HCT116 (cell line): Measurements from ENCODE around the gene MPV17L2. TPM values are rescaled to one million over a fixed set of nuclear protein-coding genes. Genes with fewer than 3 reads are reported as not detected.

Experiments
- ATAC-seq: fragments of 200-7000 bp; cut with Tn5 transposase; 2 replicates; pipeline ENCODE4 v1.9.1; 2020; ENCODE audit warnings: mild to moderate bottlenecking, moderate library complexity
- BruUV-seq: library from RNA; stranded (reverse); fragments of 400-500 nt; replicated peaks from 2 replicates; lab custom pipeline; 2021; lab: Mats Ljungman, UMichigan
- CTCF ChIA-PET: fragments of 300-600 bp; sonication (Branson Sonifier 250); formaldehyde crosslinking; loops from one replicate; lab custom pipeline; 2021; ENCODE audit warnings: antibody characterized with exemption; lab: Charles Lee
- POLR2A ChIA-PET: fragments of 300-600, 350-600 bp; sonication (Branson Sonifier 250); formaldehyde crosslinking; loops from one replicate; lab custom pipeline; 2021; ENCODE audit warnings: antibody characterized with exemption; lab: Charles Lee
- RAD21 ChIA-PET, 2 experiments: fragments of 300-600 bp; sonication (Branson Sonifier 250); formaldehyde crosslinking; loops; one replicate each; lab custom pipeline; 2023; ENCODE audit warnings: low total read pairs in 2 of 2; ENCODE audit not compliant: uncharacterized antibody in 2 of 2, unreplicated experiment in 2 of 2, low non-redundant PET in 1 of 2; lab: Charles Lee
- DNase-seq: peaks from one replicate; pipeline ENCODE4 v3.0.0-alpha.2; 2010; ENCODE audit warnings: low read depth, low spot score
- H2AFZ ChIP-seq: fragments of 200-600 bp; shearing (Covaris generic), sonication (generic); 2 replicates; pipeline ENCODE4 v1.6.1; 2017; ENCODE audit warnings: low read depth, mixed run types, mixed read lengths, antibody characterized with exemption, low read length; ENCODE audit not compliant: poor library complexity, severe bottlenecking
- H3K27ac ChIP-seq: 2 replicates; pipeline ENCODE4 v1.5.1; 2012; ENCODE audit warnings: low read depth, low read length
- H3K27me3 ChIP-seq: fragments of 200-600 bp; sonication (generic); 2 replicates; pipeline ENCODE4 v1.6.1; 2016; ENCODE audit warnings: mixed run types, low read length, mixed read lengths; ENCODE audit not compliant: insufficient read depth
- H3K36me3 ChIP-seq, 2 experiments: fragments of 200-500 bp in 1 of 2; fragments of 200-600 bp in 1 of 2; sonication (Bioruptor generic) in 1 of 2; sonication (generic) in 1 of 2; 2 replicates each; pipeline versions ENCODE4 v1.5.1 to v1.6.1; 2014 to 2016; ENCODE audit warnings: low read length in 2 of 2, inconsistent platforms in 1 of 2, mixed read lengths in 1 of 2, mixed run types in 1 of 2; ENCODE audit not compliant: insufficient read depth in 2 of 2, control insufficient read depth in 1 of 2
- H3K4me1 ChIP-seq, 2 experiments: fragments of 200-600 bp in 1 of 2; sonication (generic) in 1 of 2; 2 replicates each; pipeline versions ENCODE4 v1.5.1 to v1.6.1; 2012 to 2017; ENCODE audit warnings: low read length in 2 of 2, inconsistent platforms in 1 of 2, mild to moderate bottlenecking in 1 of 2, mixed read lengths in 1 of 2, mixed run types in 1 of 2, moderate library complexity in 1 of 2; ENCODE audit not compliant: insufficient read depth in 2 of 2, control insufficient read depth in 1 of 2
- H3K4me2 ChIP-seq: fragments of 200-600 bp; sonication (generic); 2 replicates; pipeline ENCODE4 v1.6.1; 2017; ENCODE audit warnings: mixed run types, low read length, mixed read lengths
- H3K4me3 ChIP-seq, 2 experiments: fragments of 200-600 bp in 1 of 2; sonication (generic) in 1 of 2; replicated peaks in 1 of 2; 2 replicates each; pipeline ENCODE4 v1.5.1; 2011 to 2016; ENCODE audit warnings: low read length in 2 of 2, control low read depth in 1 of 2, low read depth in 1 of 2, mild to moderate bottlenecking in 1 of 2, mixed read lengths in 1 of 2, mixed run types in 1 of 2
- H3K79me2 ChIP-seq: fragments of 200-600 bp; sonication (generic); 2 replicates; pipeline ENCODE4 v1.6.1; 2017; ENCODE audit warnings: mild to moderate bottlenecking, mixed run types, low read length, moderate library complexity, mixed read lengths; ENCODE audit not compliant: insufficient read depth
- H3K9ac ChIP-seq: fragments of 200-600 bp; sonication (generic); 2 replicates; pipeline ENCODE4 v1.6.1; 2016; ENCODE audit warnings: low read length, mixed read lengths
- H3K9me2 ChIP-seq: fragments of 200-600 bp; sonication (generic), shearing (Covaris generic); 2 replicates; pipeline ENCODE4 v1.6.1; 2017; ENCODE audit warnings: mixed run types, mild to moderate bottlenecking, moderate library complexity; ENCODE audit not compliant: insufficient read depth
- H3K9me3 ChIP-seq, 2 experiments: fragments of 200-500 bp in 1 of 2; fragments of 200-600 bp in 1 of 2; sonication (Bioruptor generic) in 1 of 2; sonication (generic) in 1 of 2; 2 replicates each; pipeline ENCODE4 v1.6.1; 2014 to 2017; ENCODE audit warnings: low read length in 2 of 2, mixed read lengths in 2 of 2, inconsistent platforms in 1 of 2, low read depth in 1 of 2, mild to moderate bottlenecking in 1 of 2, mixed run types in 1 of 2, moderate library complexity in 1 of 2; ENCODE audit not compliant: control insufficient read depth in 1 of 2, insufficient read depth in 1 of 2
- H4K20me1 ChIP-seq: fragments of 200-600 bp; sonication (generic), shearing (Covaris generic); 2 replicates; pipeline ENCODE4 v1.6.1; 2017; ENCODE audit warnings: mixed run types, mild to moderate bottlenecking, moderate library complexity; ENCODE audit not compliant: insufficient read depth
- ATF3 ChIP-seq: IDR thresholded peaks from 2 replicates; pipeline ENCODE4 v1.6.1; 2012
- CBX3 ChIP-seq: IDR thresholded peaks from 2 replicates; pipeline ENCODE4 v1.6.1; 2012; ENCODE audit warnings: low read depth
- CTCF ChIP-seq, 3 experiments: fragments of 200-600 bp in 1 of 3; sonication (generic) in 1 of 3; IDR thresholded peaks in 2 of 3; conservative IDR thresholded peaks in 1 of 3; 2 replicates each; pipeline ENCODE4 v1.5.1; 2012 to 2017; ENCODE audit warnings: low read depth in 2 of 3, low read length in 2 of 3, antibody characterized with exemption in 1 of 3, borderline replicate concordance in 1 of 3, control low read depth in 1 of 3, mild to moderate bottlenecking in 1 of 3, mixed read lengths in 1 of 3, mixed run types in 1 of 3, moderate library complexity in 1 of 3; ENCODE audit not compliant: insufficient read depth in 1 of 3
- ELF1 ChIP-seq: IDR thresholded peaks from 2 replicates; pipeline ENCODE4 v1.6.1; 2012; ENCODE audit warnings: low read depth, borderline replicate concordance
- EZH2 ChIP-seq: fragments of 200-600 bp; sonication (generic); IDR thresholded peaks from 2 replicates; pipeline ENCODE4 v1.6.1; 2017; ENCODE audit warnings: antibody characterized with exemption, mixed run types
- EZH2phosphoT487 ChIP-seq: fragments of 200-600 bp; IDR thresholded peaks from 2 replicates; pipeline ENCODE4 v1.6.1; 2018; ENCODE audit warnings: antibody characterized with exemption, borderline replicate concordance
- FOSL1 ChIP-seq: IDR thresholded peaks from 2 replicates; pipeline ENCODE4 v1.6.1; 2012; ENCODE audit warnings: low read depth
- JUND ChIP-seq: IDR thresholded peaks from 2 replicates; pipeline ENCODE4 v1.6.1; 2012
- MAX ChIP-seq: IDR thresholded peaks from 2 replicates; pipeline ENCODE4 v1.6.1; 2012
- POLR2A ChIP-seq: IDR thresholded peaks from 2 replicates; pipeline ENCODE4 v1.7.0; 2011; ENCODE audit warnings: borderline replicate concordance; ENCODE audit not compliant: insufficient read depth, insufficient read length; ENCODE audit errors: extremely low read depth
- POLR2AphosphoS5 ChIP-seq: IDR thresholded peaks from 2 replicates; pipeline ENCODE4 v1.6.1; 2011; ENCODE audit warnings: mild to moderate bottlenecking, low read depth, low read length, moderate library complexity
- RAD21 ChIP-seq: IDR thresholded peaks from 2 replicates; pipeline ENCODE4 v1.6.1; 2012; ENCODE audit warnings: low read depth, mild to moderate bottlenecking
- REST ChIP-seq: IDR thresholded peaks from 2 replicates; pipeline ENCODE4 v1.6.1; 2012; ENCODE audit warnings: low read depth
- SIN3A ChIP-seq: IDR thresholded peaks from 2 replicates; pipeline ENCODE4 v1.6.1; 2012; ENCODE audit warnings: low read depth
- SP1 ChIP-seq: IDR thresholded peaks from 2 replicates; pipeline ENCODE4 v1.6.1; 2012; ENCODE audit warnings: low read depth
- SRF ChIP-seq: IDR thresholded peaks from 2 replicates; pipeline ENCODE4 v1.6.1; 2012; ENCODE audit warnings: low read depth
- YY1 ChIP-seq: IDR thresholded peaks from 2 replicates; pipeline ENCODE4 v1.6.1; 2011; ENCODE audit warnings: low read length, low read depth, moderate library complexity, mild to moderate bottlenecking; ENCODE audit not compliant: insufficient replicate concordance; ENCODE audit errors: extremely low read depth
- ZBTB33 ChIP-seq: IDR thresholded peaks from 2 replicates; pipeline ENCODE4 v1.6.1; 2011; ENCODE audit warnings: mild to moderate bottlenecking, low read length, moderate library complexity; ENCODE audit not compliant: insufficient replicate concordance; ENCODE audit errors: extremely low read depth
- ZNF274 ChIP-seq: fragments of 200-500 bp; sonication (Bioruptor generic); IDR thresholded peaks from 2 replicates; pipeline ENCODE4 v1.6.1; 2014; ENCODE audit warnings: mild to moderate bottlenecking, low read depth, low read length, inconsistent platforms
- intact Hi-C: fragments of 100-400 bp; cut with micrococcal nuclease; formaldehyde crosslinking; loops from 2 replicates; pipeline ENCODE4 v1.10.0; 2022
- total RNA-seq: library from RNA; stranded (reverse); gene quantifications from one replicate; pipeline ENCODE4 v1.2.1, GENCODE V29; 2021; ENCODE audit not compliant: unreplicated experiment

Gene MPV17L2
- total RNA-seq, 1 experiment from 2014 or later = 18.7 TPM

- Histone ChIP-seq H3K4me1 (peaks cover 14 to 21% of the 10 kb centered on the region in 2 experiments), H3K4me3 (no peak overlapping the region), H4K20me1 (no peaks in the 10 kb centered on the region), H3K79me2 (no peaks in the 10 kb centered on the region), H3K9ac (no peak overlapping the region), H3K9me2 (no peaks in the 10 kb centered on the region), H3K4me2 (peak overlapping the region; percentile 42; the same call in 1 of the 2 replicates), H2AFZ (no peak overlapping the region), H3K36me3 (no peaks in the 10 kb centered on the region), H3K27ac (no peak overlapping the region), H3K27me3 (no peaks in the 10 kb centered on the region), H3K9me3 (no peaks in the 10 kb centered on the region)
- ChIA-PET CTCF (no interaction called here), RAD21 (no interaction called here), POLR2A (no interaction called here)
- TF ChIP-seq ZNF274 = no peak
- no peak for TF ChIP-seq FOSL1
- TF ChIP-seq EZH2phosphoT487 = no peak
- no peak for TF ChIP-seq POLR2A
- TF ChIP-seq YY1 = no peak
- TF ChIP-seq JUND = no peak
- TF ChIP-seq POLR2AphosphoS5 = no peak
- no peak for TF ChIP-seq ZBTB33
- TF ChIP-seq EZH2 = no peak
- TF ChIP-seq SIN3A = no peak
- no peak for TF ChIP-seq RAD21
- TF ChIP-seq CBX3 = no peak
- TF ChIP-seq CTCF (IDR thresholded peaks at IDR 0.05 in 2 of 3, conservative IDR thresholded peaks at IDR 0.05 in 1 of 3; ENCODE audit: borderline replicate concordance in 1 of 3, insufficient read depth in 1 of 3, low read depth in 2 of 3, low read length in 2 of 3) = no peak
- no peak for TF ChIP-seq ATF3
- TF ChIP-seq MAX = no peak
- no peak for TF ChIP-seq SRF
- no peak for TF ChIP-seq ELF1
- no peak for TF ChIP-seq REST
- no peak for TF ChIP-seq SP1
- DNase-seq (no peak), ATAC-seq (no peak)
- no TSS peak for BruUV-seq
- intact Hi-C loops = no loop called here
Observed at GRCh38 chr19:18185538-18185937, 7.5 kb upstream of the MPV17L2 start.
